ENCODE data around the gene IL15RA.
"Not testable (repeated sequence)": the region's sequence is repeated elsewhere in the genome, so short reads cannot be mapped to it uniquely, and the experiment has no call there.

Gene IL15RA

DNA sequence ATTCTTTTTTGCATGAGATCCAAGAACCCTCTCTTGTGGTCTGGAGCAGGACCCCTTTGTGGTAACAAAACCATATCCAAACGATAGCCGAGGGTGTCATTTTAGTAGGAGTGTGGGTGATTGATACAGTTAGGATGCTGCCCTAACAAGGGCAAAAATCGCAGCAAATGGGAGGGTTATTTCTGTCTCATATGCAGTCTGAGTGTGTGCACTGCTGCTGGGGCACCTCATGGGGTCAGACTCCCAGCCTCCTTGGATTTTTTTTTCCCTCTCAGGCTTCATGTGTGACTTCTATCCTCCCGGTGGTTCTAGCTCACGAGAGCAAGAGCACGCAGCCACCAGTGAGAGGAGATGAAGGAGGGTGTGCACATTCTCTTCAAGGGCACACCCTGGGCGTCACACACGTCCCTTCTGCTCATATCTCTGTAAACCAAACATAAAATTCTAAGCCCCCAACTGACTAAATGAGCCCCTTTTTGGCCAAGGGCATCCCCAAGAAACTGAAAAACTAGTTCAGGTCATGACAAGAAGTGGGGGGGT is 28.6 kb upstream of the IL15RA start:
- no peak for DNase-seq

DNA sequence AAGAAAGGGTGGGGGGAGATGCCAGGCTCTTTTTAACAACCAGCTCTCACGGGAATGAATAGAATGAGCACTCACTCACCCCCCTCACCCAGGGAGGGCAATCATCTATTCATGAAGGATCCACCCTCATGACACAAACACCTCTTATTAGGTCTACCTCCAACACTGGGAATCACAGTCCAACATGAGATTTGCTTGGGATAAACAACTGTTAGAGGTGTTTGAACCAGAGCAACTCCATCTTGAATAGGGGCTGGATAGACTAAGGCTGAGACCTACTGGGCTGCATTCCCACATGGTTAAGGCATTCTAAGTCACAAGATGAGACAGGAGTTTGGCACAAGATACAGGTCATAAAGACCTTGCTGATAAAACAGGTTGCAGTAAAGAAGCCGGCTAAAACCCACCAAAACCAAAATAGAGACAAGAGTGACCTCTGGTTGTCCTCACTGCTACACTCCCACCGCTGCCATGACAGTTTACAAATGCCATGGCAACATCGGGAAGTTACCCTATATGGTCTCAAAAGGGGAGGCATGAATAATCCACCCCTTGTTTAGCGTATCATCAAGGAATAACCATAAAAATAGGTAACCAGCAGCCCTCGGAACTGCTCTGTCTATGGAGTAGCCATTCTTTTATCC is 27.9 kb upstream of the IL15RA start:
- not testable (repeated sequence) for DNase-seq

DNA sequence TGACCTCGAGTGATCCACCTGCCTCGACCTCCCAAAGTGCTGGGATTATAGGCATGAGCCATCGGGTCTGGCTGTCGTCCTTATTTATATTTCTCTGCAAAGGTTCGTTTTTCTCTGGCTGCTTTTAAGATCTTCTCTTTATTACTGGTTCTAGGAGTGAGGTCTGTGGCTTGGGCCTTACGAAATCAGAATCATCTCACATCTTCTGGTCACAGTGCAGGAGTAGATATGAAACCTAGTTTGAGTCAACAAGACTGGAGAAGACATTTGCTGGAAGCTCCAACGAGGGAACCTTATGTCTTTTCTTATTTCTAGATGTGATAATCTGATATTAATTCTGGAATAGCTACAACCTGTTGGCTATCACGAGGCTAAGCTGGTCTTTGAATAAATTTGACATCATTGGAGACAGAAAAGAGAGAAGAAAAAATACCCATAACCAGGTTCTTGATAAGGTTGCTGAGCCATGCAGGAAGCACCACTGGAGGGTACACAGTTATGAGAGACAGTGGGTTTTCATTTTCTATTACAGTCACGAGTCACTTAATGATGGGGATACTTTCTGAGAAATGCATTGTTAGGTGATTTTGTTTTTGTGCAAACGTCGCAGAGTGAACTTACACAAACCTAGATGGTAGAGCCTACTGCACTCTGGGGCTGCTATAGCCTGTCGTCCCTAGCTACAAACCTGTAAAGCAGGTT is 25.6 kb upstream of the IL15RA start:
- DNase-seq: no peak

- DNase-seq: no peak
These were observed 22.3 kb upstream of the IL15RA start for GRCh38 chr10:5999440-6000165.

DNA sequence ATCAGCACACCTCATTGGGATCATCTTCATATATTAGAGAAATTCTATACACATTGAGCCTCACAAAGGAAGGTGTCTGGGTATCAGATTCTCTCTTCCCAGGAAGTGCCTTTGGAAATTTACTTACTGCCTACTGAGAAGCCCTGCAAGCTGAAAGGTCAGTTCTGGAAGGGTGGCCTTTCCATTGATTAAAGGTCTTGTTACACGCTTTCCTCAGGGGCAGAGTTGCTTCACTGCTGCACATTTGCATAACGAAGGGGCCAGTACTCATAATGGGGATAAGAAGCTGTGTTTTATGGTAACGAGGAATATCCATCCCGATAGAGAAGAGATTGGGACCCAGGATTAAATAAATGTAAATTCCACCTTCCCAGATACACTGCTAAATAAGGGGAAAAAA is 19.4 kb upstream of the IL15RA start:
- DNase-seq: no peak

DNA sequence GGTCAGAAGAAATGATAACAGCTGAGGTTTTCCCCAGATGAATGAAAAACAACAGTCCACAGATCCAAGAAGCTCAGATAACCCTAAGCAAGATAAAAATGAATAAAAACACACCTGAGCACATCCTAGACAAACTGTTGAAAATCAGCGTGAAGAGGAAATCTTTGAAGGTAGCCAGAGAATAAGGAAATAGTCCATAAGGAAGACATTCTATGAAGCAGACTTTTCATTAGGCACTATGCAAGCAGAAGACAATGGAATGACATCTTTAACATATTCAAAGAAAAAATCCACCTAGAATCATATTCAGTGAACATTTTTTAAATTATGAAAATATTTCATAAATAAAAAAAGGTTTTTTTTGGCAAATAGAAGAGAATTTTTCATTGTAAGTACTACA is 15.1 kb upstream of the IL15RA start:
- DNase-seq: no peak

- DNase-seq: no peak
These were observed 14.4 kb upstream of the IL15RA start for GRCh38 chr10:5991708-5992107.

- no peak for DNase-seq
These were observed 12.4 kb upstream of the IL15RA start for GRCh38 chr10:5989756-5990155.

DNA sequence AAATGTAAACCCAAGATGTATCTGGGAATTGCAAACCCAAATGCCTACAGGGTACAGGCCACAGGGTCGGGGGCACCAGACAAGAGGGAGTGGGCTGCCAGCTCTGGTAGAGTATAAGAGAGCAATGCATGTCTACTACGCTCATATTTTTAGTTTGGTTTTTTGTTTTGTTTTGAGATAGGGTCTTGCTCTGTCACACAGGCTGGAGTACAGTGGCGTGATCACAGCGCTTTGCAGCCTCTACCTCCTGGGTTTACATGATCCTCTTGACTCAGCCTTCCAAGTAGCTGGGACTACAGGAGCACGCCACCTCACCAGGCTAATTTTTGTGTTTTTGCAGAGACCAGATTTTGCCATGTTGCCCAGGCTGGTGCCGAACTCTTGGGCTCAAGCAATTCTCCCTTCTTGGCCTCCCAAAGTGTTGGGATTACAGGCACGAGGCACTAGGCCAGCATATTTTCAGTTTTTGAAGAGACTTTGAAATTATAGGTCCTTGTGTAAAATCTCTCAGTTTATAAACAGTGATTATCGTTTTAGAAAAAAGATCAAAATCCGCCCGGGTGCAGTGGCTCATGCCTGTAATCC is 11.1 kb upstream of the IL15RA start:
- DNase-seq: no peak

- DNase-seq: no peak
These were observed 10.4 kb upstream of the IL15RA start for GRCh38 chr10:5987747-5988146.

GRCh38 chr10:5985029-5985428 is 7.7 kb upstream of the IL15RA start:
- DNase-seq: no peak

DNA sequence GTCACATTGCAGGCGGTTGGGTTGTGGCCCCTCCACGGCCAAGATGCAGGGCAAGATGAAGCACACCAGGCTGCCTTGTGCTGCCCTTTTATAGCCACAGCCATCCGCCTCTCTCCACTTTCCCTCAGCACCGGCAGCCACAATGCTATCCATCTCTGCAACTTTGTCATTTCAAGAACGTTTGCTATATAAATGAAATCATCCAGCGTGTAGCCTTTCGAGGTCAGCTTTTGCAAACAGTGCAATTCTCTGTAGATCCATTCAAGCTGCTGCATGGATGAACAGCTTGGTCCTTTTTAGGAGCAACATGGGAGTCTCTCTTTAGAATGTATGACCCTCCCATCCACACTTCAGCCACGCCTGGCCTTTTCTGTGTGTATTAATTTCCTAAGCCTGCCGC is 6.4 kb upstream of the IL15RA start:
- DNase-seq: no peak

- no peak for DNase-seq
These were observed 4.2 kb upstream of the IL15RA start for GRCh38 chr10:5981529-5981928.

GRCh38 chr10:5978230-5978489 is 817 bp upstream of the IL15RA start:
- DNase-seq: no peak

DNA sequence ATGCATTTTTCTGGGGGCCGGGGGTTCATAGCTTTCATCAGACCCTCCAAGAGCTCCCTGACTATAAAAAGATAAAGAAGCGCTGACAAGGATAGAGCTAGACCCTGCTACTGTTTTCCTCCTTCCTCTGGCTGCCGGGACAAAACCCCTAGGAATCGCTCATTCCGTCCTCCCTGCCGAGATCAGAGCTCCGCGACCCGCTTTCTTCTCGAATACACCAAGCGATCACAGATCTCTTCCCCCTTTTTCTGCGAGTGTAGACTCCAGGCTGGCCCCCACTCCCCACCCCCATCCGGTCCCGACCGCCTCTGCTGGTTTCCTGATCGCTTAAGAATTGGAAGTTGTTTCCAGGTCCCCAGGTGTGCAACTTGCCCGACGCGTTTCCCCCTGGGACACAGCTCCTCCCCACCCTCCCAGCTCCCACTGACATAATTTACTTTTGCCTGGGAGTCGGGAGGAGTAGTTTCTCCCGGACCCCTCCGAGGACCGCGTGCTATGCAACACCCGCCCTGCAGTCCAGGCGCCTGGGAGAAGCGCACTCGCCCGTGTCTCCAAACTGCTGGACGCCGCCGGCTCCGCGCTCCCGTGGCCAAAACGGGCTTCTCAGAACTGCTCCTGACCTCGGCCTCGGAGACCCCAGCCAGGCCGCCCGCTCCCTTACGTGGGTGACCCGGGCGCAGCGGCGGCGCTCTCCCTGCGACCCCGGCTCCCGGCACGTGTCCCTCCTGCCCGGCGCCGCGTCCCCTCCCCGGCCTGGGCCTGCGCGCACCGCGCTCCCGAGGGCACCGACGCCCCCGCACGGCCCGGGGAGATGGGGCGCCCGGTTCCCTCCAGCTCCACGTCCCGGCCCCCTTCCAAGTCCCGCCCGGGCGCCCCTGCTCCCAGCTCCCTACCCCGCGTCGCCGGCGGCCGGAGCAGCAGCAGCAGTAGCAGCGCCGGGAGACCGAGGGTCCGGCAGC is 552 bp downstream of the IL15RA start:
- DNase-seq: no peak

- DNase-seq: no peak
These were observed 1.5 kb downstream of the IL15RA start for GRCh38 chr10:5975641-5976473.

GRCh38 chr10:5973069-5973468 is 4.3 kb downstream of the IL15RA start:
- no peak for DNase-seq

DNA sequence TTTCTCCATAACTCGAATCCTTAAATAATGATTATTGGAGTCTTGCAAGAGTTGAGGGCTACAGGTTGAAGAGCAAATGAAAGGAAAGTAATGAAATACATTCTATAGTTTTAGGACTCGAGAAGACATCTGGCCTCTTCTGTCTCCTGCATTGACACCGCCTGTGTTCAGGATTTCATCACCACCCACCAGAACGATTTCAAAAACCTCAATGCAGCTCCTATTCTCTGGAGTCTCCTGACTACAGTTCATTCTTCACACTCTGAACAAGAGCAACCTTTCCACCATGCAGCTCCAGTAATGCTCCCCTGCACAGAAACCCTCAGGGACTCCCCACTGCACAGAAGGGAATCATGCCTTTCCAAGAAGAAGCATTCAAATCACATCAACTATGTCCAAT is 5.5 kb downstream of the IL15RA start:
- no peak for DNase-seq

GRCh38 chr10:5971315-5971832 is 6.0 kb downstream of the IL15RA start:
- DNase-seq: no peak

DNA sequence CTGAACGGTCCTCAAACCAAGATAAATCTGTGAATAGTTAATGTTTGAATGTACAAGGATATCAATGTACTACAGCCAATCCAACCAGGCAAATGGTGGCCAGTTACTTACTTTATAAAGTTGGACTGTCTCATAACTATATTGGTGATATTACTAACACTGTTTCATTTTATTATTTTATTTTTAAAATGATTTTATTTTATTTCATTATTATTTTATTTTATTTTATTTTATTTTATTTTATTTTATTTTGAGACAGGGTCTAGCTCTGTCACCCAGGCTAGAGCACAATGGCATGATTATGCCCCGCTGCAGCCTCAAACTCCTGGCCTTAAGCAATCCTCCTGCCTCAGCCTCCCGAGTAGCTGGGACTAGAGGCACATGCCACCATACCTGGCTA is 6.8 kb downstream of the IL15RA start:
- DNase-seq: no peak

DNA sequence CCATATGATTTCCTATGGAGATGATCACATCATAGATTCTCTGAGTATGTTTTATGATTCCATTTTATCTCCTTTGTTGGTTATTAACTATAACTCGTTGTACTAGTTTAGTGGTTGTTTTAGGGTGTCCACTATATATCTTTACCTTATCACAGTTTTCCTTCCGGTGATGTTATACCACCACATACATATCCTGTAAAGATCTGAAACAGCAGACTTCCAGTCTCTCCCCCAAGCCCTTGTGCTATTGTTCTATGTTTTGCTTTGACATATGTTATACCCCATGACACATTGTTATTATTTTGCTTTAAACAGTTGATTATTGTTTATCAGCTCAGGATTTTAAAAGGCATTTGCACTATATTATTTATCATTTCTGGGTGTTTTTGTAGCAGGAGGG is 7.3 kb downstream of the IL15RA start:
- no peak for DNase-seq

Data from NCI-H1436 treated with DMSO at 0.1 percent for 48 hours (cell line).